Measurements from ENCODE around the gene MAGI3. TPM values are rescaled to one million over a fixed set of nuclear protein-coding genes. Genes with fewer than 3 reads are reported as not detected.

The MAGI3 gene
- total and polyA plus RNA-seq, 7 donors = 0.76 to 7.1 (median 2.9) TPM

DNA sequence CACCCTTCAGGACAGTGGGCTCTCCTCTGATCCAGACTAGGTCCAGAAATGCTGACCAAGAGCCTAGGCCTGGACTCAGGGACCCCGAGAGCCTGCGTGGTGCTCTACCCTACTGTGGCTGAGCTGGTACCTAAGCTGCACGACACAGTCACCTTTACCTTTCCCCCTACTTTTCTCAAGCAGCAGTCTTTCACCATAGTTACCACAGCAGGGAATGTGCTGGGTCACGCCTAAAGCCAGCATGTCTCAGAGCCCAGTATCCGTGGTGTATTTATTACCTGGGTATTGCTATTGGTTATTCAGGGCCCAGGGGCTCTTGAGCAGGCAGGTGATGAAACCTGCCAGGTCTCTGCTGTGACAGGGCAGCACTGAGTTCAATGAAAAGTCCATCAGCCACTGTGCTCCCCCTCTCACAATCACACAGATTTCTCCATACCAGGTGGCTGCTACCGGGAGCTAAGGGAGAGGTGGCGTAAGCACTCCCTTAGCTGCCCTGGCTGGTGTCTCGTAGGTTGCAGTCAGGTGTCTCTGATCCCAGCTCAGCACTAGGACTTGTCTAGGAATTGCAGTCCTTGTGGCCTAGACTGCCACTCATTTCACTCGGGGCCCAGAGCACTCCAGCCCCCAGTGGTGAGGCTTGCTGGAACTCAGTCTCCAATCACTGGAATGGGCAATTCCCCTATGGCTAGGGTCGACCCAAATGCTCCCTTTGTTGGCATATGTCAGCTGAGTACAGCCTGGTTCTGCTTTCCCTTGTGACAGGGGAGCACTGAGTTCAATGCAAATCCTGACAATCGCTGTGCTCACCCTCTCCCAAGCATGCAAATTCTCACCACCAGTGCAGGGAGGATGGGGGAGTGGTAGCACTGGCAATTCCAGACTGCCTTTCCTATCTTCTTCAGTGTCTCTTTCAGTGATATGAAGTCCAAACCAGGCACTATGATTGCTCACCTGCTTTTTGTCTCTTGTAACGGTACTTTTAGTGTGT, 240.3 kb downstream of the MAGI3 start:
- TF ChIP-seq CTCF (IDR thresholded peaks at IDR 0.05) = no peak
- DNase-seq = no peak
- no peak overlapping the region for H3K27ac ChIP-seq
- H3K4me3 ChIP-seq = no peak overlapping the region
- ATAC-seq = no peak
- 89 to 90% (median 89%) methylated on average over 12 of the region's 12 CpGs for WGBS, 3 donors
- intact Hi-C loops (cut with DNase I) = no loop called here
- H3K36me3 ChIP-seq (ENCODE audit: insufficient read depth in 1 of 2, low read depth in 1 of 2) = no peaks in the 10 kb centered on the region
- no peaks in the 10 kb centered on the region for H3K27me3 ChIP-seq (ENCODE audit: insufficient read depth in 3 of 3, low read length in 2 of 3)
- H3K9me3 ChIP-seq = peaks cover 11% of the 10 kb centered on the region
- no peaks in the 10 kb centered on the region for H3K4me1 ChIP-seq

- DNase-seq (no peak), ATAC-seq (no peak)
- Histone ChIP-seq H3K27ac (no peak overlapping the region), H3K4me3 (no peak overlapping the region), H3K27me3 (ENCODE audit: insufficient read depth in 3 of 3, low read length in 2 of 3) (no peaks in the 10 kb centered on the region), H3K9me3 (no peaks in the 10 kb centered on the region), H3K4me1 (no peaks in the 10 kb centered on the region), H3K36me3 (ENCODE audit: insufficient read depth in 1 of 2, low read depth in 1 of 2) (peaks cover 2 to 12% of the 10 kb centered on the region in 2 donors)
- intact Hi-C loops (cut with DNase I) = no loop called here
- WGBS, 3 donors = 97 to 100% (median 99%) methylated on average over 1 of the region's 1 CpG
- TF ChIP-seq CTCF (IDR thresholded peaks at IDR 0.05) = no peak
Measured at GRCh38 chr1:113641396-113641795, 251.1 kb downstream of the MAGI3 start.

- no peak overlapping the region for H3K27ac ChIP-seq
- no peaks in the 10 kb centered on the region for H3K27me3 ChIP-seq (ENCODE audit: insufficient read depth in 3 of 3, low read length in 2 of 3)
- WGBS, 3 donors = 96 to 100% (median 98%) methylated on average over 1 of the region's 1 CpG
- no peak for TF ChIP-seq CTCF (IDR thresholded peaks at IDR 0.05)
- ATAC-seq (no peak), DNase-seq (no peak)
- H3K4me1 ChIP-seq = no peaks in the 10 kb centered on the region
- H3K4me3 ChIP-seq = no peak overlapping the region
- no peaks in the 10 kb centered on the region for H3K9me3 ChIP-seq
- intact Hi-C loops (cut with DNase I) = no loop called here
- H3K36me3 ChIP-seq (ENCODE audit: insufficient read depth in 1 of 2, low read depth in 1 of 2) = peaks cover 2 to 17% of the 10 kb centered on the region in 2 donors
Measured at GRCh38 chr1:113647164-113647563, 256.8 kb downstream of the MAGI3 start.

- no peak overlapping the region for H3K27ac ChIP-seq
- no peaks in the 10 kb centered on the region for H3K27me3 ChIP-seq (ENCODE audit: insufficient read depth in 3 of 3, low read length in 2 of 3)
- H3K9me3 ChIP-seq = no peaks in the 10 kb centered on the region
- H3K4me1 ChIP-seq = no peaks in the 10 kb centered on the region
- peaks cover 2 to 16% of the 10 kb centered on the region in 2 donors for H3K36me3 ChIP-seq (ENCODE audit: insufficient read depth in 1 of 2, low read depth in 1 of 2)
- DNase-seq (no peak), ATAC-seq (no peak)
- no peak overlapping the region for H3K4me3 ChIP-seq
- TF ChIP-seq CTCF (IDR thresholded peaks at IDR 0.05) = no peak
- intact Hi-C loops (cut with DNase I) = no loop called here
Measured at GRCh38 chr1:113648478-113648877, 258.2 kb downstream of the MAGI3 start.
